DOHH2 (cell line): ENCODE results near the gene KCNQ1.

ENCODE experiments used
- EZH2phosphoT487 ChIP-seq: fragments of 200-600 bp; sonication (generic); IDR thresholded peaks from 2 replicates; pipeline ENCODE4 v1.6.1; 2017; ENCODE audit warnings: borderline replicate concordance, mild to moderate bottlenecking, antibody characterized with exemption, low read length, moderate library complexity, mixed read lengths
- TF ChIP-seq, protein P1 (sequence below): fragments of 200-600 bp; sonication (generic); IDR thresholded peaks from one replicate; pipeline ENCODE4 v1.5.1; 2014; ENCODE audit warnings: antibody characterized with exemption, mild to moderate bottlenecking, low read depth, low read length; ENCODE audit not compliant: poor library complexity, severe bottlenecking

DNA sequence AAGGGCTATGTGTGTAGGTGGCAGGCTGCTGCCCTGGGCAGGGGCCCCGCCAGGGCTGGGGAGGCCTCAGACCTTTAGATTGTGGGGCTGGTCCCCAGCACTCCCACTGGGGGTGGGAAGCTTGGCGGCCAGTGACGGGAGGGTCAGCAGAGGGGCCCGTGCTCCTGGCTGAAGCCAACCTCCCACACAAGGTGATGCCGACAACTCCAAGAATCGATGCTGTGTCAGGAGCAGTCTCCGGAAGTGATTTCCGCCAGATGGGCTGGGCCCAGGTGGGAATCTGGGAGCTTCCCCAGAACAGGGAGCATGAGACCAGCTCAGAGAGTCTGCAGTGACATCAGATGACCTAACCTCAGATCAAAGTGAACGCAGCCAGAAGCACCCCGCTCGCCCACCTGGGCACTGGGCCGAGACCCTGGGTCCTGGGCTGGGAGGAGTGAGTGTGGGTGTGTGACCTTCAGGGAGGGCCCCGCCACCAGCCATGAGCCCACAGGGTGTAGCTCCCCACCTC, 8.2 kb upstream of the KCNQ1 start:
- TF ChIP-seq EZH2phosphoT487 = no peak
- TF ChIP-seq, protein P1, sequence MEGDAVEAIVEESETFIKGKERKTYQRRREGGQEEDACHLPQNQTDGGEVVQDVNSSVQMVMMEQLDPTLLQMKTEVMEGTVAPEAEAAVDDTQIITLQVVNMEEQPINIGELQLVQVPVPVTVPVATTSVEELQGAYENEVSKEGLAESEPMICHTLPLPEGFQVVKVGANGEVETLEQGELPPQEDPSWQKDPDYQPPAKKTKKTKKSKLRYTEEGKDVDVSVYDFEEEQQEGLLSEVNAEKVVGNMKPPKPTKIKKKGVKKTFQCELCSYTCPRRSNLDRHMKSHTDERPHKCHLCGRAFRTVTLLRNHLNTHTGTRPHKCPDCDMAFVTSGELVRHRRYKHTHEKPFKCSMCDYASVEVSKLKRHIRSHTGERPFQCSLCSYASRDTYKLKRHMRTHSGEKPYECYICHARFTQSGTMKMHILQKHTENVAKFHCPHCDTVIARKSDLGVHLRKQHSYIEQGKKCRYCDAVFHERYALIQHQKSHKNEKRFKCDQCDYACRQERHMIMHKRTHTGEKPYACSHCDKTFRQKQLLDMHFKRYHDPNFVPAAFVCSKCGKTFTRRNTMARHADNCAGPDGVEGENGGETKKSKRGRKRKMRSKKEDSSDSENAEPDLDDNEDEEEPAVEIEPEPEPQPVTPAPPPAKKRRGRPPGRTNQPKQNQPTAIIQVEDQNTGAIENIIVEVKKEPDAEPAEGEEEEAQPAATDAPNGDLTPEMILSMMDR = no peak
